HS-5 (cell line): Measurements from ENCODE around the gene SSBP2.

Experiments
- DNase-seq: peaks from one replicate; pipeline ENCODE4 v3.0.0-alpha.2; 2012; ENCODE audit warnings: low read depth

The SSBP2 gene

DNA sequence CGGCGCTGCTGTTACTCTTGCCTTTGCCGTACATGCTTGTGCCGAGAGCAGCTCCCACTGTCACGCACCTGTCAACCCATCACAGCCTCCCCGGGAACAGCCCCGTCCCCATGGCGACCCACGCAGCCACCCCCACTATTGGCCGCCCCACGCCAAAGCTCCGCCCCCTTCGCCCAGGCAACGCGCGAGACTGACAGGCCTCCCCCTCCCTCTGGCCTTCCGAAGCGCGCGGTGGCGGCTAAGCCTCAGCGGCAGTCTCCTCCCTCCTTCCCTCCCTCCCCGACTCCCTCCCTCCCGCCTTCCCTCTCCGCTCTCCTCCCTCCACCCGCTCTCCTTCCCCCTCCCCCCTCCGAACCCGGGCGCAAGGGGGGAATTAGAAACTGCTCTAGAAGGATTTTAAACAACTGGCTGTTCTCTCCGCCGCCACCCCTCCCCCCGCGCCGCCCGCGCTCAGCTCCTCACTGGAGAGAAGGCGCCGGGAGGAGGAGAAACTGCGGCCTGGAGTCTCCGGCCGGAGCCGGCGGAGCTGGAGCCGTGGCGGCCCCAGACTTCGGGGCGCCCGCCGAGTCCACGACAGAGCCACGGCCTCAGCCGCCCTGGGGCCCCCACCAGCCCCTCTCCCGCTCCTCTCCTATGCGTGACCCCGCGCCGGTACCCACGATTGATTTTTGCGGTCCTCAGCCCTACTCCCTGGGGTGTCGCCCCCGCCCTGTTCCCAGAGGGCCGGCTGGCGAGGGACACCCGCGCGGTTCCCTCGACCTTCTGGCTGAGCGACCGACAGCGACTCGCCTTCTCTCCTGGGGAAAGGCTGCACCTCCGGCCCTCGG lies at the start of gene SSBP2:
Gene SSBP2 (minus strand): TSS at position 89 of the 827 bp plus-strand sequence. CDS start 55 bp downstream, at position 34.
- DNase-seq: peak; percentile 92

GRCh38 chr5:81795666-81796065 lies 44.8 kb upstream of the SSBP2 start:
- DNase-seq: no peak

DNA sequence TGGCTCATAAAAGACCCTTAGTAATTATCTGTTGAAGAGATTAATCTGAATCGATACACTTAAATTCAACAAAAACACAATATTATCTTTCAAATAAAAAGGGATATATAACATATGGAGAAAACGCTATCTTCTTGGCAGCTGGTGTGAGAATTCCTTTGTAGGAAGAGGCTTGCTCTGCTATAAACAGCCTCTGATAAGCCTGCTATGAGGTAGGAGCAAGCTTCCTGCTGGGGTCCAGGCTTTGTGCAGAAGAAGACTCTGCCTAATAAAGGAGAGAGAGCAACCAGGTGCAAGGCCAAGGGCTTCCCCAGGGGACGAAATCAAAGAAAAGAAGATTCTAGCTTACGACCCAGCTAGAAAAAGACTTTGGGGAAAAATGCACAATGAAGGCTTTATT lies 43.3 kb upstream of the SSBP2 start:
- no peak for DNase-seq

GRCh38 chr5:81790336-81790735 lies 39.4 kb upstream of the SSBP2 start:
- DNase-seq: no peak

DNA sequence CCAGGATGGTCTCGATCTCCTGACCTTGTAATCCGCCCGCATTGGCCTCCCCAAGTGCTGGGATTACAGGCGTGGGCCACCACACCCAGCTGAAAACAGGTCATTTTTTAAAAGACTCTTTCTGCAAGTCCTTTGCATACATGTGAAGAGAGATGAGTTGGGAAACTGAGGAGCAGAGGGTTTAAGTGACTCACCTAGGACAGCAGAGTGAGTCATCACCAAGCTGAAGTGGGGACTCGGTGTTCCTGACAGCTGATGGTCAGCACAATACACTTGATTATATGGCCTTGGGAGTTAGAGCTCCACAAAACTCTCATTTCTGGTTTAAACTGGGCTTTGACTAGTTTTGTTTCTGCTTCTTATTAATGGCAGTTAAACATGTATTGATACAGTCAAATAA lies 38.1 kb upstream of the SSBP2 start:
- no peak for DNase-seq

DNA sequence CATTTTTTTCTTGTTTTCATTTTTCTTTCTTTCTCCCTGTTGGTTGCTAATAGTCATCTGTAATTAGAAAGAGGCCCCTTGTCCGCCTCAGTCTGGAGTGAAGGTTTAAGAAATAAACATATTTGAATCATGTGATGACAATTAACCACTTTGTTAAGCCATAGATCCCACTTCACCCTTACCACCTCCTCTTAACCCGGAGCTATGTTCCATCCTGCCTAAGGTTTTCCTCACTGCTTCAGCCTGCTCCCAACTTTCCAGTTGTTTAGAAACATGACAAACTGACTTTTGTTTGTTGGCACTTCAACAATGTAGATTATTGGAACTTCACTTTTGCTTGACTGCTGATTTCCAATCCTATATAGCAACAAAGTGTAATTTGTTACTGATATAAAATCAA lies 37.4 kb upstream of the SSBP2 start:
- DNase-seq: no peak

DNA sequence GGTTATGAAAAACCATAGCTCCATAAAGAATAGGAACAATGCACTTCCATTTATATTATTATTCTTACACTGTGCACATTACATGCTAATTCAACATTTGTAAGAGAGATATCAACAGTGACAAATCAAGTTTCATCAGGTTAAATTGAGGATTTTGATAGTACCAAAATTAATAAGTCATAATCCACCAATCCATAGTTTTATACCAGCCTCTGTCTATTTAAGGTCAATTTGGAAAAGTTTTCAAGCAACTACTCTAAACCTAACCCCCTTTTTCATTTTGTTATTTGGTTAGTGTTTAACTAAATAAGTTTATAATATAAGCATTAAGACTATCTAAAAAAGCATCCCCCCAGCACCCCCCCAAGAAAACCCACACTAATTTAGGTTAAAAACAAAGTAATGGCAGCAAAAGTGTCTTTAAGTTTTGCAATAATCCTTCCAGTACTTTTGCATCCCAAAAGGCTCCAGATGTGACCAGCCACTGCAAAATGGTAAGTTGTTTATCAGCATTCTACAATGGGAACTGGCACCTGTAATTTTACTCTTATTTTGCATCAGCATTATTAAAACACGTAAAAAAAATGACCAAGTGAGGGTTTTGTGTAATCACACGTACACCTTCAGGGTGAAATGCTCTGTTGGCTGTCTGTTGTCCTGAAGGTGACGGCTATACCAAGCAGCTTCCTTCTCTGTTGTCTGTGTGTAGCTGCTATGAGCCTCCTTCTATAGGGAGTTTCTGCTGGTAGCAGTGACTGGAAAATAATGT lies 36.8 kb upstream of the SSBP2 start:
- DNase-seq: no peak

- DNase-seq: no peak
Measured at GRCh38 chr5:81786991-81787390, 36.1 kb upstream of the SSBP2 start.

- DNase-seq: no peak
Measured at GRCh38 chr5:81786496-81786895, 35.6 kb upstream of the SSBP2 start.

DNA sequence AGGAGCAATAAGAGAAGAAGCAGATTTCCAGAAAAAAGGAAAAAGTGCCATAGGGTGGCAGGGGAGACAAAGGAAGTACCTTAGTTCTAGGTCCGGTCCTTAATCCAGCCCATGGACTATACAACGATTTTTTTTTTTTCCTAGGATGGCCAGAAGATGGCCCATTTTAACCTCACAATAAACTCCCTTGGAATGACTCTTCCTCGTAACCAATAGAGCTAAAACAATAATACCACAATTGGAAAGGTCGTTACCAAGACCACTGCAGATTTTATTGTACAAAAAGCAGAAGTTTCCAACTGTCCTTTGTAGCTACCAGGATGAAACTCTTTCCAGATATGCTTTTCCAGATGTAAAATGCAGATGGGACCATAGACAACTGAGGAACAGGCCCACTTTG lies 34.4 kb upstream of the SSBP2 start:
- DNase-seq: no peak

- DNase-seq: no peak
Measured at GRCh38 chr5:81783401-81783800, 32.5 kb upstream of the SSBP2 start.

DNA sequence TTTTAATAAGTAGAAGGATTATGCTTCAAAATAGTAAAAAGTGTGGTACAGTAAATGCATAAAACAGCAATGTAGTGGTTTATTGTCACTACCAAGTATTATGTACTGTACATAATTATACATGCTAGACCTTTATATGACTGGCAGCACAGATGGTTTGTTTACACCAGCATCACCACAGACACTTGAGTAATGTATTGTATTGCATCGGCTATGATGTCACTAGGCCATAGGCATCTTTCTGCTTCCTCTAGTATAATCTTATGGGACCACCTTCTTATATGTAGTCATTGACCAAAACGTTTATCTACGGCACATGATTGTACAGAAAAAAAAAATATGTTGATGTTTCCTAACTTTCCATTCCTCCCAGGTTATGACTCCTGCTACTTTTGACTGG lies 31.9 kb upstream of the SSBP2 start:
- no peak for DNase-seq

GRCh38 chr5:81779916-81780266 lies 29.0 kb upstream of the SSBP2 start:
- DNase-seq: no peak

DNA sequence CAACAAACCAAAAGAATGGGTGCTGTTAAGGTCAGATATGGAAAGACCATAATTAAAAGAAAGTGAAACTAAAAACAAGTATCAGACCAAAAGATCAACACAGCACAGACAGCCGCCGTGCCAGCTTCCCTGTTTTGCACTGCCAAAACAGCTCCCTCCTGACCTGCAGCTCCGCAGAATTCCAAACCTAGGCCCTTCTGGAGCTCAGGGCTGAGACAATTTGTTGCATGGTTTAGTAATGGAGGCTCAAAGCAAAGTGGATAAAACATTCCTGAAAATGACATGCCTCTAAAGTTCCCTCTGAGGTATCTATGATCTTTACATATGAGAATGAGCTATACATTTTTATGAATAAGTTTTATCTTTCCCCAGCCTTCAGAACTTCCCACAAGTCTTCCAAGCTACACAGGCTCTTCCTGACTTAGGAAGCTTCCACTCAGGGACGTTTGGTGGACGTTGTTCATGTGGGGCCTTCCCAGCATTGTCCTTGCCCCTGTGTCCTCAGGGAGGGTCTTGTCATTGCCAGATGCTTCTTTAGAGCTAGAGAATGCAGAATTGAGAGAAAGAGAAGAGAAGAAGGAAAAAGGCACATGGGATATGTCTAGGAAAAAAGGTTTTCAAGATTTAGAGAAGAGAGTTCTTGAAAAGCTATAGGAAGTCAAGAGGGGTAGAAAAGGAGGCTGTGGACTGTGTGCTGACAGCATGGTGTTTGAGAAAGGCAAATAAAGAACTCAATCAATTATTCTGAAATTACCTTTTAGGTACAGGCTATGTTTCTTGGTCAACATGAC lies 28.4 kb upstream of the SSBP2 start:
- no peak for DNase-seq

- no peak for DNase-seq
Measured at GRCh38 chr5:81778642-81779041, 27.7 kb upstream of the SSBP2 start.

DNA sequence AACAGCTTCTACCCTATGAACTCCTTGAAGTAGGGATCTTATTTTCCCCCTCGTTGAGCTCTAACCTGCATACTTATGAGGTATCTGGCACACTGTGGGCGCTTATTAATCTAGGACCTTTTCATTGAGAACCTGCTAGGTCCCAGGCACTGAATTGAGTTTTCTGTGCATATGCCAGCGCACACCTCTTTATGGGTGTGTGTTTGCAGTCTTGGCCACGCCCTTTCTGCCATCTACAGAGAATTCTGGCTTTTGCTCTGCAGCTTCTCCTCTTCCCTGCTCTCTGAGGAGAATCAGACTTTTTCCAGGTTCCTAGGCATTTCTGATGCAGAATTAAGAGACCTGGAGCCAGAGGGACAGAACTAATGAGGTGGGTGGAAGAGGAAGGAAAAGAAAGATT lies 25.4 kb upstream of the SSBP2 start:
- DNase-seq: no peak

GRCh38 chr5:81774374-81774773 lies 23.5 kb upstream of the SSBP2 start:
- no peak for DNase-seq

GRCh38 chr5:81773574-81773973 lies 22.7 kb upstream of the SSBP2 start:
- DNase-seq: no peak

DNA sequence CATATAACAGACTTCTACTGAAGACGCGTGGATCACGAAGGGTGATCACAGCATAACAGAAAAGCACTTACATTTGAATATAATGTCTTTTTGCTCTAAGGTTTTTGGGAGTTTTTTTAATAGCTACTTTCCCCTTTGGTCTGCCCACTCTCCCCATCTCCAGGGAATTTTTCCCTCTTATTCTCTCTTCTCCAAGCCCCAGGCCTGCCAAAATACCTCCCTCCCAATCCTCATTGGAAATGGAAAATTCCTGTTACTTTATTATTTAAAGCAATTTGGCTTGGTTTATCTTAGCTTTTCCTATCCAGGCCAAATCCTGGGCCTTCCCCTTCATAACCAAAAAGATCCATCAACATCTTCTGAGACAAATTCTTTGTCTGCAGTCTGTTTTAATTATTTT lies 22.3 kb upstream of the SSBP2 start:
- DNase-seq: no peak

DNA sequence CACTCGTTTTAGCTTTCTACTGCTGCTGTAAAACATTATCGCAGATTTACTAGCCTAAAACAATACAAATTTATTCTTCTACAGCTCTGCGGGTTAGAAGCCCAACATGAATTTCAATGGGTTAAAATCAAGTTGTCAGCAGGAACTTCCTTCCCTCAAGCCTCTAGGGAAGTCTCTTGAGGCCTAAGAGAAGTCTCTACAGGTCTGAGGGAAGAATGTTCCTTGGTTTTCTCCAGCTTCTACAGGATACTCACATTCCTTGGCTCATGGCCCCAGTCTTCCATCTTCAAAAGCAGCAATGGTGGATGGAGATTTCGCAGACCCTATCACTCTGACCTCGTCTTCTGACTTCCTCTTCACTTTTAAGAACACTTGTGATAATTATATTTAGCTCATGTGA lies 21.6 kb upstream of the SSBP2 start:
- no peak for DNase-seq

GRCh38 chr5:81768935-81769452 lies 18.1 kb upstream of the SSBP2 start:
- peak; percentile 80 for DNase-seq

DNA sequence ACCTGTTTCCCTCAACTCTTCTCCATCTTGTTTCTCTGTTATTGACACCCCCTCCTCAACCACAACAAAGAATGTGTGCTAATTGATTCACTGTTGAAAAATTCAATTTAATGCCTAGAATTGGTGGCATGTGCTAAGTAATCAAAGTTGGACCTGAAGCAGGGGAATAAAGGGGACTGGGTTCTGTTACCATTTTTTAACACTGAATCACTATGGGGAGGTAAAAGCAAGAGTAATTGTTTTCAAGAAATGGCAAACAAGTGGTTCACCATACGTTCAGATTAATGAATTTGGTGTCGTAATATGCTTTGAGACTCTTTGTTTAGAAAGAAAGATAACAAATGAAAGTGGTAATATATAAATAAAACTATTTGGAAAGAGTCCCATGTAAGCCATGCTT lies 17.0 kb upstream of the SSBP2 start:
- no peak for DNase-seq

- DNase-seq: no peak
Measured at GRCh38 chr5:81767097-81767496, 16.2 kb upstream of the SSBP2 start.
